Colon (tissue), 2 donors: ENCODE results near the gene ARHGAP35.
"Not testable (repeated sequence)": the region's sequence is repeated elsewhere in the genome, so short reads cannot be mapped to it uniquely, and the experiment has no call there.

Source experiments
- FAIRE-seq: peaks from 2 replicates; lab custom pipeline; 2012; peaks lifted over from hg19 to GRCh38; lab: Jason Lieb, UNC
- donor health status: control.
- donor health status: control.

Gene ARHGAP35

GRCh38 chr19:46871173-46871572 lies 10.4 kb downstream of the ARHGAP35 start:
- not testable (repeated sequence) for FAIRE-seq

GRCh38 chr19:46872967-46873366 lies 12.2 kb downstream of the ARHGAP35 start:
- no peak for FAIRE-seq

GRCh38 chr19:46875234-46875633 lies 14.4 kb downstream of the ARHGAP35 start:
- FAIRE-seq, result no peak

GRCh38 chr19:46875657-46876056 lies 14.9 kb downstream of the ARHGAP35 start:
- FAIRE-seq, result no peak

- no peak for FAIRE-seq
These were observed 18.0 kb downstream of the ARHGAP35 start for GRCh38 chr19:46878613-46879375.

- no peak for FAIRE-seq
These were observed 19.6 kb downstream of the ARHGAP35 start for GRCh38 chr19:46880431-46880830.

GRCh38 chr19:46881092-46881491 lies 20.3 kb downstream of the ARHGAP35 start:
- FAIRE-seq, result no peak

- FAIRE-seq, result no peak
These were observed 21.2 kb downstream of the ARHGAP35 start for GRCh38 chr19:46882034-46882433.

GRCh38 chr19:46882751-46883150 lies 22.0 kb downstream of the ARHGAP35 start:
- FAIRE-seq, result not testable (repeated sequence)

- no peak for FAIRE-seq
These were observed 24.6 kb downstream of the ARHGAP35 start for GRCh38 chr19:46885411-46885810.

- FAIRE-seq, result no peak
These were observed 25.9 kb downstream of the ARHGAP35 start for GRCh38 chr19:46886546-46887239.

GRCh38 chr19:46887240-46887782 lies 26.5 kb downstream of the ARHGAP35 start:
- no peak for FAIRE-seq

GRCh38 chr19:46890423-46891170 lies 29.8 kb downstream of the ARHGAP35 start:
- no peak for FAIRE-seq

- no peak for FAIRE-seq
These were observed 31.7 kb downstream of the ARHGAP35 start for GRCh38 chr19:46892252-46893179.

- no peak for FAIRE-seq
These were observed 35.4 kb downstream of the ARHGAP35 start for GRCh38 chr19:46896076-46896794.

GRCh38 chr19:46898731-46899130 lies 37.9 kb downstream of the ARHGAP35 start:
- FAIRE-seq, result no peak

GRCh38 chr19:46900341-46900740 lies 39.5 kb downstream of the ARHGAP35 start:
- FAIRE-seq, result no peak

GRCh38 chr19:46901701-46902401 lies 41.1 kb downstream of the ARHGAP35 start:
- no peak for FAIRE-seq

GRCh38 chr19:46902402-46902766 lies 41.6 kb downstream of the ARHGAP35 start:
- no peak for FAIRE-seq

- no peak for FAIRE-seq
These were observed 42.7 kb downstream of the ARHGAP35 start for GRCh38 chr19:46903458-46903857.
